Measurements from ENCODE around the gene VAV2.

VAV2 gene

GRCh38 chr9:133737071-133737773, 254.9 kb downstream of the VAV2 start:
- TF ChIP-seq, protein P1, sequence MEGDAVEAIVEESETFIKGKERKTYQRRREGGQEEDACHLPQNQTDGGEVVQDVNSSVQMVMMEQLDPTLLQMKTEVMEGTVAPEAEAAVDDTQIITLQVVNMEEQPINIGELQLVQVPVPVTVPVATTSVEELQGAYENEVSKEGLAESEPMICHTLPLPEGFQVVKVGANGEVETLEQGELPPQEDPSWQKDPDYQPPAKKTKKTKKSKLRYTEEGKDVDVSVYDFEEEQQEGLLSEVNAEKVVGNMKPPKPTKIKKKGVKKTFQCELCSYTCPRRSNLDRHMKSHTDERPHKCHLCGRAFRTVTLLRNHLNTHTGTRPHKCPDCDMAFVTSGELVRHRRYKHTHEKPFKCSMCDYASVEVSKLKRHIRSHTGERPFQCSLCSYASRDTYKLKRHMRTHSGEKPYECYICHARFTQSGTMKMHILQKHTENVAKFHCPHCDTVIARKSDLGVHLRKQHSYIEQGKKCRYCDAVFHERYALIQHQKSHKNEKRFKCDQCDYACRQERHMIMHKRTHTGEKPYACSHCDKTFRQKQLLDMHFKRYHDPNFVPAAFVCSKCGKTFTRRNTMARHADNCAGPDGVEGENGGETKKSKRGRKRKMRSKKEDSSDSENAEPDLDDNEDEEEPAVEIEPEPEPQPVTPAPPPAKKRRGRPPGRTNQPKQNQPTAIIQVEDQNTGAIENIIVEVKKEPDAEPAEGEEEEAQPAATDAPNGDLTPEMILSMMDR (conservative IDR thresholded peaks at IDR 0.05; ENCODE audit: control insufficient read depth, insufficient read depth, low read depth, low read length) = no peak
- no peak overlapping the region for H3K4me3 ChIP-seq (ENCODE audit: control insufficient read depth, low read depth, low read length)
- no peak for DNase-seq (ENCODE audit: low read depth)

GRCh38 chr9:133735931-133736330, 256.2 kb downstream of the VAV2 start:
- no peak for DNase-seq (ENCODE audit: low read depth)
- TF ChIP-seq, protein P1 (conservative IDR thresholded peaks at IDR 0.05; ENCODE audit: control insufficient read depth, insufficient read depth, low read depth, low read length) = no peak

GRCh38 chr9:133735415-133735775, 256.7 kb downstream of the VAV2 start:
- no peak overlapping the region for H3K4me3 ChIP-seq (ENCODE audit: control insufficient read depth, low read depth, low read length)
- DNase-seq (ENCODE audit: low read depth) = no peak
- TF ChIP-seq, protein P1 (conservative IDR thresholded peaks at IDR 0.05; ENCODE audit: control insufficient read depth, insufficient read depth, low read depth, low read length) = no peak

More at GRCh38 chr9:133735931-133736330, 256.2 kb downstream of the VAV2 start:
- no peak overlapping the region for H3K4me3 ChIP-seq (ENCODE audit: control insufficient read depth, low read depth, low read length)

- no peak for DNase-seq (ENCODE audit: low read depth)
- TF ChIP-seq, protein P1 (conservative IDR thresholded peaks at IDR 0.05; ENCODE audit: control insufficient read depth, insufficient read depth, low read depth, low read length) = no peak
- no peak overlapping the region for H3K4me3 ChIP-seq (ENCODE audit: control insufficient read depth, low read depth, low read length)
These were observed 257.3 kb downstream of the VAV2 start for GRCh38 chr9:133734590-133735414.

- H3K4me3 ChIP-seq (ENCODE audit: control insufficient read depth, low read depth, low read length) = no peak overlapping the region
- TF ChIP-seq, protein P1 (conservative IDR thresholded peaks at IDR 0.05; ENCODE audit: control insufficient read depth, insufficient read depth, low read depth, low read length) = no peak
- DNase-seq (ENCODE audit: low read depth) = no peak
These were observed 258.2 kb downstream of the VAV2 start for GRCh38 chr9:133733796-133734533.

- DNase-seq (ENCODE audit: low read depth) = no peak
- H3K4me3 ChIP-seq (ENCODE audit: control insufficient read depth, low read depth, low read length) = no peak overlapping the region
These were observed 258.7 kb downstream of the VAV2 start for GRCh38 chr9:133733421-133733795.

More at GRCh38 chr9:133733421-133733795, 258.7 kb downstream of the VAV2 start:
- TF ChIP-seq, protein P1 (conservative IDR thresholded peaks at IDR 0.05; ENCODE audit: control insufficient read depth, insufficient read depth, low read depth, low read length) = no peak

Data from fibroblast of mammary gland (primary cell).